Activated CD8-positive, alpha-beta memory T cell treated with anti-CD3 and anti-CD28 coated beads, Interleukin-2, amount 50 U/mL, for 4 hours (primary cell): ENCODE results near the gene SPRN.
"Not testable (repeated sequence)": the region's sequence is repeated elsewhere in the genome, so short reads cannot be mapped to it uniquely, and the experiment has no call there.

ENCODE experiments used
- DNase-seq: peaks from one replicate; pipeline ENCODE4 v3.0.0-alpha.2; 2020

SPRN gene

GRCh38 chr10:133456041-133456951 lies 31.9 kb upstream of the SPRN start:
- no peak for DNase-seq

- no peak for DNase-seq
These were observed 31.2 kb upstream of the SPRN start for GRCh38 chr10:133455611-133456031.

- no peak for DNase-seq
These were observed 30.8 kb upstream of the SPRN start for GRCh38 chr10:133455196-133455595.

- DNase-seq = no peak
These were observed 29.9 kb upstream of the SPRN start for GRCh38 chr10:133454204-133454893.

- DNase-seq = no peak
These were observed 29.2 kb upstream of the SPRN start, which contains the start of gene SCART1 for GRCh38 chr10:133453516-133454203. Gene SCART1, plus strand, starts transcription at chr10:133453945. Its CDS starts 53 bp downstream, at chr10:133453998.

GRCh38 chr10:133452453-133452852 lies 28.0 kb upstream of the SPRN start:
- no peak for DNase-seq

- no peak for DNase-seq
These were observed 26.9 kb upstream of the SPRN start for GRCh38 chr10:133451346-133451745.

- no peak for DNase-seq
These were observed 23.7 kb upstream of the SPRN start for GRCh38 chr10:133448120-133448519.

- DNase-seq = no peak
These were observed 22.6 kb upstream of the SPRN start for GRCh38 chr10:133446979-133447378.

- no peak for DNase-seq
These were observed 21.6 kb upstream of the SPRN start for GRCh38 chr10:133445751-133446708.

GRCh38 chr10:133445268-133445732 lies 20.9 kb upstream of the SPRN start:
- peak; percentile 12 for DNase-seq

GRCh38 chr10:133444342-133445267 lies 20.2 kb upstream of the SPRN start:
- DNase-seq = no peak

- DNase-seq = peak; percentile 13
These were observed 18.8 kb upstream of the SPRN start for GRCh38 chr10:133442967-133443924.

GRCh38 chr10:133442191-133442966 lies 18.0 kb upstream of the SPRN start:
- peak; percentile 17 for DNase-seq

GRCh38 chr10:133441780-133442179 lies 17.4 kb upstream of the SPRN start:
- no peak for DNase-seq

GRCh38 chr10:133441356-133441755 lies 16.9 kb upstream of the SPRN start:
- DNase-seq = not testable (repeated sequence)

- DNase-seq = no peak
These were observed 16.3 kb upstream of the SPRN start for GRCh38 chr10:133440633-133441285.
